Neuronal stem cell (in vitro differentiated cells): ENCODE results near the gene ADGRA3.

Experiments used
- DNase-seq: peaks from one replicate; pipeline ENCODE4 v3.0.0-alpha.2; 2013; ENCODE audit warnings: low spot score
- H2AFZ ChIP-seq: one replicate; pipeline ENCODE4 v1.6.1; 2013; ENCODE audit warnings: mild to moderate bottlenecking, low read length, inconsistent platforms
- H2AK5ac ChIP-seq: 2 replicates; pipeline ENCODE4 v1.6.1; 2013; ENCODE audit warnings: low read depth, mild to moderate bottlenecking, inconsistent platforms, low read length, moderate library complexity, mixed read lengths
- H2BK120ac ChIP-seq: 2 replicates; pipeline ENCODE4 v1.6.1; 2013; ENCODE audit warnings: low read depth, mild to moderate bottlenecking, inconsistent platforms, low read length, moderate library complexity, mixed read lengths
- H2BK12ac ChIP-seq: one replicate; pipeline ENCODE4 v1.6.1; 2013; ENCODE audit warnings: low read length, inconsistent platforms
- H2BK15ac ChIP-seq: 2 replicates; pipeline ENCODE4 v1.6.1; 2013; ENCODE audit warnings: mild to moderate bottlenecking, low read length, inconsistent platforms, mixed read lengths
- H2BK5ac ChIP-seq: one replicate; pipeline ENCODE4 v1.6.1; 2013; ENCODE audit warnings: inconsistent platforms, mild to moderate bottlenecking, low read length, moderate library complexity
- H3K14ac ChIP-seq: one replicate; pipeline ENCODE4 v1.6.1; 2013; ENCODE audit warnings: low read length, inconsistent platforms
- H3K18ac ChIP-seq: 2 replicates; pipeline ENCODE4 v1.6.1; 2013; ENCODE audit warnings: low read length, inconsistent platforms
- H3K23ac ChIP-seq: 2 replicates; pipeline ENCODE4 v1.6.1; 2013; ENCODE audit warnings: low read depth, mild to moderate bottlenecking, mixed read lengths, low read length, inconsistent platforms; ENCODE audit not compliant: poor library complexity
- H3K27ac ChIP-seq: replicated peaks from 3 replicates; pipeline ENCODE4 v1.5.1; 2013; ENCODE audit warnings: low read length, inconsistent platforms
- H3K27me3 ChIP-seq, 3 experiments: 2 replicates each; pipeline ENCODE4 v1.6.1; 2013; ENCODE audit warnings: low read length in 3 of 3, mild to moderate bottlenecking in 2 of 3, inconsistent platforms in 1 of 3, low read depth in 1 of 3, mixed read lengths in 1 of 3, moderate library complexity in 1 of 3; ENCODE audit not compliant: control insufficient read depth in 3 of 3, insufficient read depth in 3 of 3
- H3K36me3 ChIP-seq, 2 donors: replicated peaks in 1 of 2; 2 replicates each; pipeline ENCODE4 v1.6.1; 2013; ENCODE audit warnings: low read length in 2 of 2; ENCODE audit not compliant: control insufficient read depth in 2 of 2, insufficient read depth in 2 of 2
- H3K4ac ChIP-seq: 2 replicates; pipeline ENCODE4 v1.6.1; 2013; ENCODE audit warnings: inconsistent platforms, mild to moderate bottlenecking, low read length, moderate library complexity
- H3K4me1 ChIP-seq, 2 donors: 1 replicate in 1 of 2; 2 replicates in 1 of 2; pipeline ENCODE4 v1.6.1; 2013; ENCODE audit warnings: low read length in 2 of 2, low read depth in 1 of 2; ENCODE audit not compliant: control insufficient read depth in 2 of 2, insufficient read depth in 1 of 2
- H3K4me2 ChIP-seq: one replicate; pipeline ENCODE4 v1.6.1; 2013; ENCODE audit warnings: mild to moderate bottlenecking, low read length, inconsistent platforms; ENCODE audit not compliant: insufficient read depth, poor library complexity, severe bottlenecking
- H3K4me3 ChIP-seq, 2 donors: 2 replicates each; pipeline ENCODE4 v1.5.1; 2013; ENCODE audit warnings: low read length in 2 of 2, mild to moderate bottlenecking in 2 of 2, inconsistent platforms in 1 of 2, moderate library complexity in 1 of 2
- H3K79me1 ChIP-seq: one replicate; pipeline ENCODE4 v1.6.1; 2013; ENCODE audit warnings: low read depth, mild to moderate bottlenecking, inconsistent platforms, low read length, moderate library complexity
- H3K9ac ChIP-seq: one replicate; pipeline ENCODE4 v1.6.1; 2013; ENCODE audit warnings: mild to moderate bottlenecking, low read depth, low read length, inconsistent platforms; ENCODE audit not compliant: poor library complexity
- H3K9me3 ChIP-seq, 2 donors: replicated peaks in 1 of 2; 2 replicates each; pipeline versions ENCODE3 to v1.6.1; 2013; ENCODE audit warnings: low read length in 2 of 2, mild to moderate bottlenecking in 2 of 2, inconsistent platforms in 1 of 2, low read depth in 1 of 2, mixed read lengths in 1 of 2, moderate library complexity in 1 of 2; ENCODE audit not compliant: control insufficient read depth in 2 of 2, insufficient read depth in 1 of 2
- H4K8ac ChIP-seq: one replicate; pipeline ENCODE4 v1.6.1; 2013; ENCODE audit warnings: low read depth, mild to moderate bottlenecking, inconsistent platforms, low read length, moderate library complexity
- H4K91ac ChIP-seq: one replicate; pipeline ENCODE4 v1.6.1; 2013; ENCODE audit warnings: low read length, low read depth, mild to moderate bottlenecking, inconsistent platforms; ENCODE audit not compliant: poor library complexity
- WGBS, 2 donors: extraction: QIAGEN DNeasy Blood & Tissue Kit; methylation state at CpG; one replicate each; pipeline ENCODE4 v1.1.7; 2013; ENCODE audit warnings: missing lambda C conversion rate in 2 of 2, mixed read lengths in 1 of 2; ENCODE audit not compliant: insufficient read length in 2 of 2, insufficient replicate concordance in 1 of 2; ENCODE audit errors: extremely low coverage in 2 of 2; 5-methylcytosine and 5-hydroxymethylcytosine counted together

The ADGRA3 gene

GRCh38 chr4:22514001-22514400, 1.9 kb downstream of the ADGRA3 start:
- H3K27ac ChIP-seq = no peak overlapping the region
- no peak overlapping the region for H4K91ac ChIP-seq
- DNase-seq = no peak
- H2BK5ac ChIP-seq = no peak overlapping the region
- no peak overlapping the region for H2BK15ac ChIP-seq
- H4K8ac ChIP-seq = no peak overlapping the region
- H3K9ac ChIP-seq = no peak overlapping the region
- H3K4me1 ChIP-seq = peaks cover 0 to 3% of the 10 kb centered on the region in 2 donors
- no peaks in the 10 kb centered on the region for H3K27me3 ChIP-seq
- peaks cover 4% of the 10 kb centered on the region for H3K79me1 ChIP-seq
- no peak overlapping the region for H2AFZ ChIP-seq
- no peak overlapping the region for H2BK120ac ChIP-seq
- H3K4me2 ChIP-seq = no peak overlapping the region
- WGBS, 2 donors = no CpG with 5 or more reads among the region's 6 CpGs
- no peak overlapping the region for H3K23ac ChIP-seq
- peak overlapping the region in 1 of 2 donors; percentile 82 for H3K4me3 ChIP-seq
- no peaks in the 10 kb centered on the region for H3K36me3 ChIP-seq
- H3K4ac ChIP-seq = no peak overlapping the region
- no peak overlapping the region for H3K18ac ChIP-seq
- no peak overlapping the region for H2BK12ac ChIP-seq
- H3K14ac ChIP-seq = no peak overlapping the region
- no peak overlapping the region for H2AK5ac ChIP-seq
- peaks cover 0 to 15% of the 10 kb centered on the region in 2 donors for H3K9me3 ChIP-seq

DNA sequence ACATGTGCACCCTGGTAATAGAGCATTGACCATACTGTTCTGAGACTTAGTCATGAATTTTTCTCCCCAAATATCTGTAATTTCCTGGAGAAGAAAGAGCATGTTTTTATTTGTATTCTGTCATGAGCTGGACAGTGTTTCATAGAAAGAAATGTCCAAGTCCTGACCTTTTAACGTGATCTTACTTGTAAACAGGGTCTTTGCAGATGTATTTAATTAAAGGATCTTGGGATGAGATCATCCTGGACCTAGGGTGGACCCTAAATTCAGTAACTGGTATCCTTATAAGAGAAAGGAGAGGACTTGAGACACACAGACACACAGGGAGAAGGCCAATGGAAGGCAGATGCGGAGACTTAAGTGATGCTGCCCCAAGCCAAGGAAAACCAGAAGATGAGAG, 3.6 kb downstream of the ADGRA3 start:
- Histone ChIP-seq H2AFZ (no peak overlapping the region), H2AK5ac (no peak overlapping the region), H3K18ac (no peak overlapping the region), H3K4ac (no peak overlapping the region), H3K4me3 (no peak overlapping the region), H3K27me3 (no peaks in the 10 kb centered on the region), H3K36me3 (no peaks in the 10 kb centered on the region), H2BK12ac (no peak overlapping the region), H2BK120ac (no peak overlapping the region), H2BK5ac (no peak overlapping the region), H3K23ac (no peak overlapping the region), H3K4me2 (no peak overlapping the region), H4K91ac (no peak overlapping the region), H3K79me1 (peaks cover 4% of the 10 kb centered on the region), H3K9me3 (peaks cover 0 to 25% of the 10 kb centered on the region in 2 donors), H3K14ac (no peak overlapping the region), H4K8ac (no peak overlapping the region), H3K9ac (no peak overlapping the region), H3K27ac (no peak overlapping the region), H2BK15ac (no peak overlapping the region), H3K4me1 (peaks cover 0 to 3% of the 10 kb centered on the region in 2 donors)
- WGBS, 2 donors = no CpG with 5 or more reads among the region's 2 CpGs
- no peak for DNase-seq

DNA sequence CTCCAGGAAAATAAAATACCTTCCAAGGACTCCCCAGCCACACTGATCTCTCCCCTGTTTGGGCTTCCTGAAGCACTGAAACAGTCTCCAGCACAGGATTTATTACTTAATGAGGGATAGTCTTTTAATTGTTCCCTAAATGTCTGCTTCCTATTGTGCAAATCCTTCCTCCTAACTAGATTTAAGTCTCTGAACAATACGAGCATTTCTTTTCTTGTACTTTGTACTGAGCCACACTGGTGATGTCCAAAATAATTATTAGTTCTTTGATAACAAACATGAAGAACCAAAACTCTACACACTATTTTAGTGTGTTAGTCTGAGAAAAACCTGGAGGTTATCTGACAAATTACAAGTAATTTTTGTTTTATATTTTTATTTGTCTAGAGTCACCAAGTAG, 5.1 kb downstream of the ADGRA3 start:
- H3K23ac ChIP-seq = no peak overlapping the region
- H3K27ac ChIP-seq = no peak overlapping the region
- peaks cover 4% of the 10 kb centered on the region for H3K79me1 ChIP-seq
- no peak overlapping the region for H4K91ac ChIP-seq
- H3K27me3 ChIP-seq = no peaks in the 10 kb centered on the region
- no peak overlapping the region for H2BK5ac ChIP-seq
- no peak overlapping the region for H2AFZ ChIP-seq
- H3K4me3 ChIP-seq = no peak overlapping the region
- H2AK5ac ChIP-seq = no peak overlapping the region
- H3K4ac ChIP-seq = no peak overlapping the region
- no peak overlapping the region for H2BK12ac ChIP-seq
- no peaks in the 10 kb centered on the region for H3K36me3 ChIP-seq
- H4K8ac ChIP-seq = no peak overlapping the region
- WGBS, 2 donors = no CpG with 5 or more reads among the region's 1 CpG
- H2BK120ac ChIP-seq = no peak overlapping the region
- H3K4me1 ChIP-seq = no peaks in the 10 kb centered on the region
- no peak overlapping the region for H2BK15ac ChIP-seq
- H3K9me3 ChIP-seq = peaks cover 0 to 32% of the 10 kb centered on the region in 2 donors
- no peak overlapping the region for H3K14ac ChIP-seq
- DNase-seq = no peak
- no peak overlapping the region for H3K4me2 ChIP-seq
- H3K18ac ChIP-seq = no peak overlapping the region
- no peak overlapping the region for H3K9ac ChIP-seq

- DNase-seq = no peak
- H3K9ac ChIP-seq = no peak overlapping the region
- H2BK12ac ChIP-seq = no peak overlapping the region
- H4K8ac ChIP-seq = no peak overlapping the region
- H3K27ac ChIP-seq = no peak overlapping the region
- no peak overlapping the region for H3K4me2 ChIP-seq
- H3K79me1 ChIP-seq = peaks cover 4% of the 10 kb centered on the region
- H3K4me3 ChIP-seq = no peak overlapping the region
- H3K27me3 ChIP-seq = no peaks in the 10 kb centered on the region
- H3K9me3 ChIP-seq = peaks cover 0 to 35% of the 10 kb centered on the region in 2 donors
- no peak overlapping the region for H2BK120ac ChIP-seq
- no peak overlapping the region for H3K4ac ChIP-seq
- H3K23ac ChIP-seq = no peak overlapping the region
- no peak overlapping the region for H2BK15ac ChIP-seq
- H2AFZ ChIP-seq = no peak overlapping the region
- H3K18ac ChIP-seq = no peak overlapping the region
- no peak overlapping the region for H2BK5ac ChIP-seq
- H2AK5ac ChIP-seq = no peak overlapping the region
- WGBS, 2 donors = no CpG with 5 or more reads among the region's 3 CpGs
- H4K91ac ChIP-seq = no peak overlapping the region
- no peaks in the 10 kb centered on the region for H3K36me3 ChIP-seq
- H3K4me1 ChIP-seq = peaks cover 7 to 8% of the 10 kb centered on the region in 2 donors
- H3K14ac ChIP-seq = no peak overlapping the region
Observed at GRCh38 chr4:22508376-22508775, 7.5 kb downstream of the ADGRA3 start.
